B cell (primary cell): Measurements from ENCODE around the gene PIGQ.

Source experiments
- CTCF ChIP-seq: fragments of 200-600 bp; IDR thresholded peaks from one replicate; pipeline ENCODE4 v1.8.0; 2022; ENCODE audit warnings: antibody characterized with exemption, mild to moderate bottlenecking
- EZH2 ChIP-seq: IDR thresholded peaks from 2 replicates; pipeline ENCODE4 v1.6.1; 2012; ENCODE audit warnings: borderline replicate concordance, low read depth, mild to moderate bottlenecking, moderate library complexity, low read length; ENCODE audit not compliant: insufficient read depth, poor library complexity, severe bottlenecking

DNA sequence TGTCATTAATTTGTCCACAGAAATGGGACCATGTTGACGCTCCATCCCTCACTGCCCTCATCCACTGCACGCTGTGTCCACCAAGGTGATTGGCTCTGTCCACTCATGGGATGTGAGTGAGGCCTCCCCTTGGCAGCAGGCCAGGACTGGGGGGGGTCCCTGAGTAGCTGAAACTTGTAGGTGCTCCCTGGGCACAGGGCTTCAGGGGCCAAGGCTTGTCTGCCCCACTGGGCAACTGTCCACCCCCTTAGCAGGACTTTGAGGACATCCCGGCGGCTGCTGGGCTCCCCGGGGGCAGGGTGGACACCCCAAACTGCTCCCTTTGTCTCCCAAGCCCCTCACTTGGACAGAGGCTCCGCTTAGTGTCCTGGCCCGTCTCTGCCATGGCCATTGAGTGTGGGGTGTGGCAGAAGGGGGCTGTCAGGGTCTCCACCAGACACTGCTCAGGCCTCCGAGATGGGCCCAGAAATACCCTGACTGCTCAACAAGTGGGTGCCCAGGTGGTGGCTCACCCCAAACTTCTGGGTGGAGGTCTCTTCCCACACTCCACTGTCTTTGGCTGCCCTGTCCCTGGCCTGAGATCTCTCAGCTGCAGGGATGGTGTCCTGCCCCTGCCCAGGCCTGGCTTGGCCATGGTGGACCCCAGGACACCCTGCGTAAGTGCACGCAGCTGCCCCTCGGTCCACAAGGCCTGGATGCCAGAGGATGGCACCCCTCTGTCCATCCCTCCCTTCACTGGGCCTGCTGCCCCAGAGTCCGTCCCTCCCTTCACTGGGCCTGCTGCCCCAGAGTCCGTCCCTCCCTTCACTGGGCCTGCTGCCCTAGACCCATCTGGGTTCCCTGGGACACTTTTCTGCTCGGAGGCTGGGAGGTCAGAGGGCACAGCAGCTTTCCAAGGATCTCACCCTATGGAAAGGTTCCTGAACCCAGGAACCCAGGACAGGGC, 17.1 kb downstream of the PIGQ start:
- TF ChIP-seq CTCF (no peak), EZH2 (no peak)
